ENCODE data around the gene CIROP. TPM values are rescaled to one million over a fixed set of nuclear protein-coding genes. Genes with fewer than 3 reads are reported as not detected.
"Not testable (repeated sequence)": the region's sequence is repeated elsewhere in the genome, so short reads cannot be mapped to it uniquely, and the experiment has no call there.

The CIROP gene
- total RNA-seq, 1 experiment from 2014 or later: not detected

GRCh38 chr14:23114120-23114458 is 9.3 kb upstream of the CIROP start:
- no peak for DNase-seq (ENCODE audit: low spot score)

GRCh38 chr14:23113431-23114119 is 8.8 kb upstream of the CIROP start:
- DNase-seq (ENCODE audit: low spot score): no peak

GRCh38 chr14:23112359-23113178 is 7.8 kb upstream of the CIROP start:
- DNase-seq (ENCODE audit: low spot score): no peak

DNA sequence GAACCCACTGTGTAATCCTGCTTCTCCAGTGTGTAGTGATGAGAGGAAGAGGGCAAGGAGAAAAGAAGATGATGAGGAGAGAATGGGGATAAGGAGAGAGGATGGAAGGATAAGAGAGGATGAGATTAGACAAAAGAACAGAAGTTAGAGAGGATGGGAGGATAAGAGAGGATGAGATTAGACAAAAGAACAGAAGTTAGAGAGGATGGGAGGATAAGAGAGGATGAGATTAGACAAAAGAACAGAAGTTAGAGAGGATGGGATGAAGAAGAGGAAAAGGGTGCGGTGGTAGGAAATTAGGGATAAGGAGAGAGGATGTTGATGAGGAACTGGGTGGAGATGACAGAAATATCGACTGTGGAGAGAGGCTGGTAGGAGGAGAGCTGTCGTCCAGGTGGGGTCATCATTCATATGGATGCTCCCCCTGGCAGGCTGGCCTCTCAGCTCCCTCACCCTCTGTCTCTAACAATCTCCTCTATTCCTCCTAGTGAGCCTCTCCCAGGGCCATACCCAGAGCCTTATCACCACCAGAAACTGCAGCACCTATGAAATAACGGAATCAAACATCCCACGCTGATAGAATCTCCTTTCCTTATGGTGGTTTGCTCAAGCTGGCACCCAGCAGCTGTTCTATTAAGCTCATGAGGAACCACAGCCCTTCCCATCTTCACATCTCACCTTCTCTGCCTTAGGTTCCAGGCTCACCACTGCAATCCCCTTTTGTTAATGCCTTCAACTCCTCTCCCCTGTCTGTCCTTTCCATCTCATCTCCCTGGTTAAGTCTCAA is 6.0 kb upstream of the CIROP start:
- DNase-seq (ENCODE audit: low spot score): no peak

- DNase-seq (ENCODE audit: low spot score): no peak
Observed at GRCh38 chr14:23109769-23110168, 5.0 kb upstream of the CIROP start.

DNA sequence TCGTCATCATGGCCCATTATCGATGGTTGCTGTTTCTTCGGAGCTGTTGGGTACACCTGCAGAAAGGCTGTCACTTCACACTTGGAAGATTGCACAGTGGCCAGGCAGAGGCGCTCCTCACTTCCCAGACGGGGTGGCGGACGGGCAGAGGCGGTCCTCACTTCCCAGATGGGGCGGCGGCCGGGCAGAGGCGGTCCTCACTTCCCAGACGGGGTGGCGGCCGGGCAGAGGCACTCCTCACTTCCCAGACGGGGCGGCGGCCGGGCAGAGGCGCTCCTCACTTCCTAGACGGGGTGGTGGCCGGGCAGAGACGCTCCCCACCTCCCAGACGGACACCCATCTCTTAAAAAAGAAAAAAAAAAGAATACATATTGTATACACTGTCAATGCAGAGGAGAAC is 3.4 kb upstream of the CIROP start:
- DNase-seq (ENCODE audit: low spot score): not testable (repeated sequence)

GRCh38 chr14:23107620-23108019 is 2.8 kb upstream of the CIROP start:
- not testable (repeated sequence) for DNase-seq (ENCODE audit: low spot score)

- DNase-seq (ENCODE audit: low spot score): no peak
Observed at GRCh38 chr14:23106747-23107045, 1.9 kb upstream of the CIROP start.

- DNase-seq (ENCODE audit: low spot score): no peak
Observed at GRCh38 chr14:23105348-23105824, 597 bp upstream of the CIROP start.

DNA sequence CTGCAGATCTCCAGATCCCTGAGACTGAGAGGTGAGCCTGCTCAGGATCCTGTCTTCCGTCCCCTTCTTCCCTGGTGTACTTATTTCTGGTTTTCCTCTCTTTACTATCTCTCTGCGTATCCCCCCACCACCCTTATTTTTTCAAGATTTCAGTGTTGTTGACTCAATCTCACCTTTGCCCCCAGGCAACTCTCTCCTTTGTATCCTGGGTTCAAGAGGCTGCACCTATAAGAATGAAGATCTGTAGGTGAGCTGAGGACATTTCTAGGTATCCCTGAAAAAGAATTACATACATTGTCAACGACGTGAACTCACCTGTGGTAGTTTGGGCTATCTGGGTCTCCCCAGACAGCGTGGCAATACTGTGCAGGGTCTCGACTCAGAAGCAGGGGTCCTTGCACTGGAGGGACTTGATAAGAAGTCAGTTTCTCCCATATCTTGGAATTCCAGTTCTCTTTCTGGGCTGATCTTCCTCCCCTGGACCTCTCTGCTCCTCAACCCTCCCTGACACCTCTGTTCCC is 659 bp downstream of the CIROP start:
- DNase-seq (ENCODE audit: low spot score): no peak

- DNase-seq (ENCODE audit: low spot score): no peak
Observed at GRCh38 chr14:23103581-23103980, 1.2 kb downstream of the CIROP start.

- DNase-seq (ENCODE audit: low spot score): no peak
Observed at GRCh38 chr14:23102801-23103200, 2.0 kb downstream of the CIROP start.

- no peak for DNase-seq (ENCODE audit: low spot score)
Observed at GRCh38 chr14:23101986-23102625, 2.7 kb downstream of the CIROP start.

GRCh38 chr14:23101213-23101970 is 3.4 kb downstream of the CIROP start:
- no peak for DNase-seq (ENCODE audit: low spot score)

DNA sequence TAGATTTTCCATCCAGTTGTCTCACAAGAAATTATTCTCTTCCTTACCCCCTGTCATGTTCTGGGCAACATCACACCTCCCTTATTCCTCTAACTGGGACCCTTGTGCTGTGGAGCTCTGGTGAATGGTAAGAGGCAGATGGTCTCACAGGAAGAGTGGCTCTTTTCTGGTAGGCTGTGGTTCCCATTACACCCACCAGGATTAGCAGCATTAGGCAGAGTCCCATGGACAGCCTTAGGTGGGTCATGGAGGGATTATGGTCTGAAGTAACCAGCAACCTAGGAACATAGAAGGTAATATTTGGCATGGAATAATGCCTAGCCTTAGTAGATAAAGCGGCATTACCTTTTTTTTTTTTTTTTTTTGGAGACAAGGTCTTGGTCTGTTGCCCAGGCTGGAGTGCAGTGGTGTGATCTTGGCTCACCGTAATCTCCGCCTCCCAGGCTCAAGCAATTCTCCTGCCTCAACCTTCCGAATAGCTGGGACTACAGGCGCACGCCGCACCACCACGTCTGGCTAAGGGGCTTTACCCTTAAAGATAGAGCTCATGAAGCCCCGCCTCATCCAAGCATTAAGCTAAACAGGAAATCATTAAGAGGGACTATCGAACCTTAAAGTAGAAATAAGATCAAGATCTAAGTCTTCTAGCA is 5.5 kb downstream of the CIROP start:
- no peak for DNase-seq (ENCODE audit: low spot score)

DNA sequence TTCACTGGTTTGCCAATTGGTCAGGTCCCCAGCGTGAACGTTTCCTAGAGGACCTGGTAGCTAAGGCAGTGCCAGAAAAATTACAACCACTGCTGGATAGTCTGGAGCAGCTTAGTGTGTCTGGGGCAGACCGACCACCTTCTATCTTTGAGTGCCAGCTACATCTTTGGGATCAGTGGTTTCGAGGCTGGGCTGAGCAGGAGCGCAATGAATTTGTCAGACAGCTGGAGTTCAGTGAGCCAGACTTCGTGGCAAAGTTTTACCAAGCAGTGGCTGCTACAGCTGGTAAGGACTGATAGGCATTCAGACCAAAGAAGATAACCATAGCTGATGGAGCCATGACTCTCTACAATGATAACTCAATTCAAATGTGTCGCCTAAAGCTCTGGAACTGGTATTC is 7.0 kb downstream of the CIROP start:
- DNase-seq (ENCODE audit: low spot score): no peak

- DNase-seq (ENCODE audit: low spot score): peak; percentile 97
Observed at GRCh38 chr14:23095196-23096108, 9.3 kb downstream of the CIROP start, which contains the start of gene C14orf119. Gene C14orf119, plus strand, starts transcription at chr14:23095505. Its CDS starts 2,154 bp downstream, at chr14:23097659.

- peak; percentile 71 for DNase-seq (ENCODE audit: low spot score)
Observed at GRCh38 chr14:23094666-23095195, 10.1 kb downstream of the CIROP start, which contains the start of gene ACIN1. Gene ACIN1, minus strand, starts transcription at chr14:23095136. Its CDS starts 24 bp downstream, at chr14:23095112.

All from HT-29 (cell line).